Activated naive CD8-positive, alpha-beta T cell (primary cell): ENCODE data around the gene ORAI3.

Source experiments
- H3K27ac Mint-ChIP-seq: one replicate; pipeline ENCODE4 v1.8.0; 2021; ENCODE audit warnings: mixed read lengths
- H3K27me3 Mint-ChIP-seq: one replicate; pipeline ENCODE4 v1.8.0; 2021; ENCODE audit warnings: mixed read lengths
- H3K36me3 Mint-ChIP-seq: one replicate; pipeline ENCODE4 v1.8.0; 2021; ENCODE audit warnings: mixed read lengths
- H3K4me1 Mint-ChIP-seq: one replicate; pipeline ENCODE4 v1.8.0; 2021; ENCODE audit warnings: low read depth, mixed read lengths
- H3K4me3 Mint-ChIP-seq: one replicate; pipeline ENCODE4 v1.8.0; 2021; ENCODE audit warnings: mild to moderate bottlenecking, mixed read lengths
- H3K9me3 Mint-ChIP-seq: one replicate; pipeline ENCODE4 v1.8.0; 2021; ENCODE audit warnings: low read depth, mixed read lengths

ORAI3 gene

GRCh38 chr16:30983898-30984610, 35.2 kb downstream of the ORAI3 start:
- no peaks in the 10 kb centered on the region for H3K9me3 Mint-ChIP-seq
- no peaks in the 10 kb centered on the region for H3K27me3 Mint-ChIP-seq
- H3K4me1 Mint-ChIP-seq: peaks cover 2% of the 10 kb centered on the region
- H3K27ac Mint-ChIP-seq: no peak overlapping the region
- H3K4me3 Mint-ChIP-seq: no peak overlapping the region
- H3K36me3 Mint-ChIP-seq: no peaks in the 10 kb centered on the region

DNA sequence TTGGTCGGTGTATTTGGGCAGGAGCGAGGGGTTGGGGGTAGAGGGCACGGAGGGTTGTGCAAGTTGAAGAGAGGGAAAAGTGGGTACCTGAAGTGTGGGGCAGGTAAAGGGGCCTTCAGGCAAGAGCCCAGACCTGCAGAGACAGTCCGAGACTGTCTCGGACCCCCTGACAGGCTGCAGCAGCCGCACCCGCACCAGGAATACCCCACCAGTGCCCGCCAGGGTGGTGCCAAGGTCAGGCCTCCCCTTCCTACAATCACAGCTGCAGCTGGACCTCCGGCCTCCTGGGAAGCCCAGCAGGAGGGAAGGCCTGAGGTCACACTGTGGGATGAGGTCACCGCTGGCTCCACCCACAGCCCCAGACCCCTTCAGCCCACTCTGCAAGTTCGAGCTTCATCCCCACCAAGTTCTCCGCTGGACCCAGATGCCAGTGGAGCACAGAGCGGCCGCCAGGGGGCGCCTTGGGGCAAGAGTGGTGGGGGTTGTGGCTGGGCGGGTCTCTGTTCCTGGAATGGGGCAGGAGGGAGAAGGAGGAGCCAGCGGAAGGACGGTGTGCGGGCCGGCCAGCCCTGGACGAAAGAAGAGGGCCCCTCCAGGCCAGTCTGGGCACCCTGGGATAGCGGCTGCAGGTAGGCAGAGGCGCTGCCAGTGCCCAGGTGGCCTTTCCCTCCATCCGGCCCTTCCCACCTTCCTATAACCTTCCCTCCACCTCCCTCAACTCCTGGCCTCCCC, 36.0 kb downstream of the ORAI3 start, which contains the start of gene HSD3B7:
HSD3B7 (plus strand) TSS at position 539 of the 732 bp plus-strand sequence. CDS start 452 bp downstream, outside the sequence.
- Mint-ChIP-seq H3K27me3 (no peaks in the 10 kb centered on the region), H3K27ac (no peak within 1 kb of the TSS), H3K9me3 (no peaks in the 10 kb centered on the region), H3K4me1 (peaks cover 2% of the 10 kb centered on the region), H3K36me3 (no peaks in the 10 kb centered on the region), H3K4me3 (no peak within 1 kb of the TSS)

DNA sequence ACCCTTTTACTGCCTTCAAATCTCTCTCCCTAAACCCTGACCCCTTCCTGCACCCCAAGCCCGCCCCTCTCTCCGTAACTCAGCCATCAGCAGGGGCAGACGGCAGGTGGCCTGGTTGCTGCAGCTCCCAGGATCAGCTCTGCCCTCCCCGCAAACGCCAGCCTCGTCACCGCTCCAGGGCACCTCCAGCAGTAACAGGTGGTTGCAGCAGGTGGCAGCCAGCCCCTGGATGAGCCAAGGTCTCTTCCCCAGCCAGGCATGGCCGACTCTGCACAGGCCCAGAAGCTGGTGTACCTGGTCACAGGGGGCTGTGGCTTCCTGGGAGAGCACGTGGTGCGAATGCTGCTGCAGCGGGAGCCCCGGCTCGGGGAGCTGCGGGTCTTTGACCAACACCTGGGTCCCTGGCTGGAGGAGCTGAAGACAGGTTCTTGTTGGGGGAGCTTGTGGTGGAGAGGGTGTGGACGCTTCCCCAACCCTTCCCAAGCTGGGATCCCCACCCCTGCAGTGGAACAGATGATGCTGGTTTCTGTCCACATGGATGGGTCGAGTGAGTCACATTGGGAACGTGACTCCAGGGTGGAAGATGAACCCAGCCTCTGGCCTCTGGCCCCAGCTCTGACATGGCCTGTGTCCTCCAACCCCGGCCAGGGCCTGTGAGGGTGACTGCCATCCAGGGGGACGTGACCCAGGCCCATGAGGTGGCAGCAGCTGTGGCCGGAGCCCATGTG, 36.7 kb downstream of the ORAI3 start:
- no peaks in the 10 kb centered on the region for H3K27me3 Mint-ChIP-seq
- no peak overlapping the region for H3K27ac Mint-ChIP-seq
- no peaks in the 10 kb centered on the region for H3K36me3 Mint-ChIP-seq
- peaks cover 2% of the 10 kb centered on the region for H3K4me1 Mint-ChIP-seq
- no peaks in the 10 kb centered on the region for H3K9me3 Mint-ChIP-seq
- no peak overlapping the region for H3K4me3 Mint-ChIP-seq

DNA sequence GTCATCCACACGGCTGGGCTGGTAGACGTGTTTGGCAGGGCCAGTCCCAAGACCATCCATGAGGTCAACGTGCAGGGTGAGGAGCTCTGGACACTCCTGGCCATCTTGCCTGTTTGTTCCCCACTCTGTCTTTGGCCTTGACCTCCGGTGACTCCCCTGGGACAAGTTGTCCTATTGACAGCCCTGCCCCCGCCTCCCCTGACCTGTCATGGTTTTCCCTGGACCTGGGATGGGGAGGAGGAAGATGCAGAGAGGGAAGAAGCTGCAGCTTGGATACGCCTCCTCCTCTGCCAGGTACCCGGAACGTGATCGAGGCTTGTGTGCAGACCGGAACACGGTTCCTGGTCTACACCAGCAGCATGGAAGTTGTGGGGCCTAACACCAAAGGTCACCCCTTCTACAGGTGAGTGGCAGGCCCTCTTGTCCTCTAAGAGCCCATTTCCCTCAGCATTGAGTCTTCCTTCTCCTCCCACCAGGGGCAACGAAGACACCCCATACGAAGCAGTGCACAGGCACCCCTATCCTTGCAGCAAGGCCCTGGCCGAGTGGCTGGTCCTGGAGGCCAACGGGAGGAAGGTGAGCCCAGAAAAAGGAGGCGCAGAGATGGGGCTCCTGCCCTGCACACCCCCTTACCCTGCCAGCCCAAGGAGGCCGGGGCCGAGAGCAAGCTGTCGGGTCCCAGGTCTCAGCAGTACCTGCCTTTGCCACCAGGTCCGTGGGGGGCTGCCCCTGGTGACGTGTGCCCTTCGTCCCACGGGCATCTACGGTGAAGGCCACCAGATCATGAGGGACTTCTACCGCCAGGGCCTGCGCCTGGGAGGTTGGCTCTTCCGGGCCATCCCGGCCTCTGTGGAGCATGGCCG, 37.5 kb downstream of the ORAI3 start:
- Mint-ChIP-seq H3K4me3 (no peak overlapping the region), H3K4me1 (peaks cover 2% of the 10 kb centered on the region), H3K27ac (no peak overlapping the region)

GRCh38 chr16:30987581-30988190, 38.8 kb downstream of the ORAI3 start:
- Mint-ChIP-seq H3K9me3 (no peaks in the 10 kb centered on the region), H3K4me1 (peaks cover 2% of the 10 kb centered on the region), H3K36me3 (no peaks in the 10 kb centered on the region), H3K27ac (no peak overlapping the region), H3K27me3 (no peaks in the 10 kb centered on the region), H3K4me3 (no peak overlapping the region)

More for the DNA sequence above, 37.5 kb downstream of the ORAI3 start:
- no peaks in the 10 kb centered on the region for H3K36me3 Mint-ChIP-seq
- H3K27me3 Mint-ChIP-seq: no peaks in the 10 kb centered on the region
- H3K9me3 Mint-ChIP-seq: no peaks in the 10 kb centered on the region

- Mint-ChIP-seq H3K36me3 (no peaks in the 10 kb centered on the region), H3K27me3 (no peaks in the 10 kb centered on the region), H3K9me3 (no peaks in the 10 kb centered on the region), H3K4me3 (no peak overlapping the region), H3K27ac (no peak overlapping the region), H3K4me1 (peaks cover 2% of the 10 kb centered on the region)
Observed at GRCh38 chr16:30989469-30990047, 40.7 kb downstream of the ORAI3 start.

DNA sequence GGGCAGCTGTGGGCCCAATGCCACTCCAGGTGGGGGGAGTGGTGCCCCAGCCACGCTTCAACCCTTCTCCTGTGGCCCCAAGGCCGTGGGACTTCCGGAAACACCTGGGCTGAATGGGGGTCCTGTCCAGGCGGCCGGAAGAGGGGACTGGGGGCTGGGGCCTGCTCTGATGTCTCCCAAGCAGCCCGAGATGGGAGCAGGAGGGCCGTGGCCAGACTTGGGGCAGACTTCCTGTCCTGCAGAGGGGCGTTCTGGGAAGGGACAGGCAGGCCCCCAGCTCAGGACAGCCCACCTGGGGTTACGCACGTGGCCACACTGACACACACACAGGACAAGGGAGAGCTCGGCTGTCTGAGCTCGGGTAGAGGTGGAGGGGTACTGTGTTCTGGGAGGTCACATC, 41.2 kb downstream of the ORAI3 start:
- H3K4me3 Mint-ChIP-seq: no peak overlapping the region
- H3K9me3 Mint-ChIP-seq: no peaks in the 10 kb centered on the region
- no peaks in the 10 kb centered on the region for H3K27me3 Mint-ChIP-seq
- H3K4me1 Mint-ChIP-seq: peaks cover 3% of the 10 kb centered on the region
- H3K36me3 Mint-ChIP-seq: no peaks in the 10 kb centered on the region
- H3K27ac Mint-ChIP-seq: no peak overlapping the region

DNA sequence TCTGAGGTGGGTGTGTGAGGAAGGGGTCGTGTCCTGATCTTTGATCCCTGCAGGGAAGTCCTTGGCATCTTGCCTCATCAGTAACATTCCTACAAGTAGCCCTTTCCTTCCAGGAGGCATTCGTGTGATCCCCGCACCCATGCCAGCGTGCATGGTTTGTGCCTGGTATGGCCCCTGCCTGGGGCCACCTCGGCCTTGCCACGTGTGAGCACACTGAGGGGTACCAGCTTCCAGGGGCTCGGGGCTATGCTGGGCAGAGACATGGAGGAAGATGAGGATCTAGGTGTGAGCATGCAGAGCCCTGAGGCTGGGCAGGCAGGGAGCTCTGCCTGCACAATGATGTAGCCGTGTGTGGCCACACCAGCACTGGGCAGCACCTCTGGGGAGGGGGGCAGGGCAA, 42.2 kb downstream of the ORAI3 start:
- H3K4me1 Mint-ChIP-seq: peaks cover 3% of the 10 kb centered on the region
- no peaks in the 10 kb centered on the region for H3K9me3 Mint-ChIP-seq
- H3K36me3 Mint-ChIP-seq: no peaks in the 10 kb centered on the region
- no peak overlapping the region for H3K4me3 Mint-ChIP-seq
- H3K27ac Mint-ChIP-seq: no peak overlapping the region
- H3K27me3 Mint-ChIP-seq: no peaks in the 10 kb centered on the region

DNA sequence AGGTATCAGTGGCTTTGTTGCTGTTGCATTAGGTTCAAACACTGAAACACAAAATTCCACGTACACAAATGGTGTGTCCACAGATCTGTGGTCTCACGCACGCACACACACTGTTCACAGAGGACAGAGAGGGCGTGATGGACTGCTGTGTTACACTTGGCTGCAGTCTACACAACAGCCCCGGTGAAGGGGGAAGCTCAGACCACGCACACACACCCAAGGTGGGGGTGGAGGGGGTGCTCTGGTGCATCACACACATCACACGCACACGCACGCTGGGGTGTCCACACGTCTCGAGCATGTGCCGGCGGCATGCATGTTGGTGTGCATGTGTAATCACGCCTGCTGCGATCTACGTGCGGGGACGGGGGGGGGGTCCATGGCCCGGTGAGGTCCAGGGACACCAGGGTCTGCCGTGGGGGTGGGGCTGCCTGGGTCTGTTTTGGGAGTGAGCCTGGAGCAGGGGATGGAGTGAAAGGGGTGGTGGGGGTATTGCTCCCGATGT, 43.5 kb downstream of the ORAI3 start:
- Mint-ChIP-seq H3K27ac (no peak overlapping the region), H3K4me1 (peaks cover 10% of the 10 kb centered on the region), H3K9me3 (no peaks in the 10 kb centered on the region), H3K4me3 (no peak overlapping the region), H3K36me3 (no peaks in the 10 kb centered on the region), H3K27me3 (no peaks in the 10 kb centered on the region)

- Mint-ChIP-seq H3K36me3 (no peaks in the 10 kb centered on the region), H3K4me1 (peaks cover 10% of the 10 kb centered on the region), H3K9me3 (no peaks in the 10 kb centered on the region), H3K27ac (no peak overlapping the region), H3K27me3 (no peaks in the 10 kb centered on the region), H3K4me3 (no peak overlapping the region)
Observed at GRCh38 chr16:30992931-30993816, 44.3 kb downstream of the ORAI3 start.

- Mint-ChIP-seq H3K4me1 (peaks cover 10% of the 10 kb centered on the region), H3K36me3 (no peaks in the 10 kb centered on the region), H3K4me3 (peak overlapping the region; percentile 75), H3K9me3 (no peaks in the 10 kb centered on the region), H3K27ac (no peak overlapping the region), H3K27me3 (no peaks in the 10 kb centered on the region)
Observed at GRCh38 chr16:30995927-30996323, 47.1 kb downstream of the ORAI3 start.

GRCh38 chr16:30996324-30996984, 47.6 kb downstream of the ORAI3 start:
- Mint-ChIP-seq H3K4me3 (peak overlapping the region; percentile 84), H3K27me3 (no peaks in the 10 kb centered on the region), H3K9me3 (no peaks in the 10 kb centered on the region), H3K36me3 (no peaks in the 10 kb centered on the region), H3K4me1 (peaks cover 10% of the 10 kb centered on the region), H3K27ac (no peak overlapping the region)
